DMS53 treated with DMSO at 0.1 percent for 48 hours (cell line): ENCODE results near the gene SLC6A18.
"Not testable (repeated sequence)": the region's sequence is repeated elsewhere in the genome, so short reads cannot be mapped to it uniquely, and the experiment has no call there.

ENCODE experiments used
- DNase-seq: peaks from one replicate; lab custom pipeline; 2025; ENCODE audit not compliant: unreplicated experiment; lab: John Stamatoyannopoulos, UW

SLC6A18 gene

DNA sequence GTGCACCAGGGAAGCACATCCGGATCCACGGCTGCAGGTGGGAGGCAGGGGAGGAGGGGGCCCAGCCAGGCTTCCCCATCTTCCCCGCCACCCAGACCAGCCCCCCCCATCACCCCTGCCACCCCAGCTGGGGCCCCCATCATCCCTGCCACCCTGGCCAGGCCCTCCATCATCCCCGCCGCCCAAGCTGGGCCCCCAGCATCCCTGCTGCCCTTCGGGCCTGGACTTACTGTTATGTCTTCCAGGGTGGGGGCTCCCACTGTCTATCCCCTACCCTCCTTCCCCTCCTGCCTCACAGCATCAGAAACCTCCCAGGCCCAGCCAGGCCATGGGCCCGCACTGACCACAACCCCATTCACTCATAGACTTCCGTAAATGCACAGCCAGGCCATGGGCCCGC is 27.5 kb downstream of the SLC6A18 start:
- no peak for DNase-seq

DNA sequence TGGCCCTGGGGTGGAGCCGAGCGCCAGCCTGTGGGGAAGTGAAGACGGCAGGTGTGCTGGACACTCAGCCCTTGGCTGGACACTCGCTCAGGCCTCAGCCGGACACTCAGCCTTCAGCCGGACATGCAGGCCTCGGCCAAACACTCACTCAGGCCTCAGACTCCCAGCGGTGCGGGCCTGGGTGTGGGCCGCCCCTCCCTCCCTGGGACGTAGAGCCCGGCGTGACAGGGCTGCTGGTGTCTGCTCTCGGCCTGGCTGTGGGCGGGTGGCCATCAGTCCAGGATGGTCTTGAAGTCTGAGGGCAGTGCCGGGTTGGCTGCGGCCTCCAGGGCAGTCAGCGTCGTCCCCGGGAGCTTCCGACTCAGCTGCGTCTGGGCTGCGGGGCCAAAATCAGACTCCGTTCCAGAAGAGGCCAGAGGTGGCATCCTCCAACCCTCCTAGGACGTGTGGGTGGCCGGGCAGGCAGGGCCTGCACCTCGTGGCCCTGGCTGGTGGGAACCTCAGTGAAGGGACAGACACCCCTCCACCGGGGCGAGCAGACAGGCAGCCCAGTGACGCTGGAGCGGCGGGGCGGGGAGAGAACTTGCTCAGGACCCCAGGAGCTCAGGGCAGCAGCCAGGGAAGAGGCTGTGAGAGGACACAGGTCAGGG is 28.4 kb downstream of the SLC6A18 start:
- no peak for DNase-seq

DNA sequence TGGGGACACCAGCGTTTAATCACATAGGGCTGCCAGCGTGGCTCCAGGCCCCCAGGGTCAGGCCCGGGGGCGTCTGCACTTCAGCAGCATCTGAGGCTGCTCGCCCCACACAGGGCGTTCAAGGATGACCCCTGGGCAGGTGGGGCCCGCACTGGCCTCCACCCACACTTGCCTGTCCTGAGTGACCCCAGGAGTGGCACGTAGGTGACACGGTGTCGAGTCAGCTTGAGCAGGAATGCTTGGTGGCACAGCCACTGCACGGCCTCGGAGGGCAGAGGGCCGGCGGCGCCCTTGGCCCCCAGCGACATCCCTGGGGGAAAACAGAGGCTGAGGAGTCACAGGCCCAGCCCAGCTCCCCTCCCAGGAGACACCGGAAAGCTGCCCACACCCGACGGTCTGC is 29.0 kb downstream of the SLC6A18 start:
- DNase-seq = no peak

DNA sequence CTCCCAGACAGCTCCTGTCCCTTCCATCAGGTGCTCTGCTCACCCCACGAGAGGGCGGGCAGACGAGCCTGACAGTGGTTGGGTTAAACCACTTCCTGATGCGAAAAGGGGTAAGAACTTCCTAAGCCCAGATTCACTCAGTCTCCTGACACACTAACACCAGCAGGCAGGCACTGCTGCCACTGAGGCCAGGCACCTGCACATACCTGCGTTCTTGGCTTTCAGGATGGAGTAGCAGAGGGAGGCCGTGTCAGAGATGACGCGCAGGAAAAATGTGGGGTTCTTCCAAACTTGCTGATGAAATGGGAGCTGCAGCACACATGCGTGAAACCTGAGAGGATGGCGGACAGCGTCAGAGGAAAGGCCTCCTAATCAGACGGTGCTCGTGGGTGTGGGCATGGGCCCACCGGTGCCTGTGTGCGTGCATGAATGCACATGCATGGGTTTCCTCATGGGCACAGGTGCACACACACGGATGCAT is 29.9 kb downstream of the SLC6A18 start:
- DNase-seq = no peak

DNA sequence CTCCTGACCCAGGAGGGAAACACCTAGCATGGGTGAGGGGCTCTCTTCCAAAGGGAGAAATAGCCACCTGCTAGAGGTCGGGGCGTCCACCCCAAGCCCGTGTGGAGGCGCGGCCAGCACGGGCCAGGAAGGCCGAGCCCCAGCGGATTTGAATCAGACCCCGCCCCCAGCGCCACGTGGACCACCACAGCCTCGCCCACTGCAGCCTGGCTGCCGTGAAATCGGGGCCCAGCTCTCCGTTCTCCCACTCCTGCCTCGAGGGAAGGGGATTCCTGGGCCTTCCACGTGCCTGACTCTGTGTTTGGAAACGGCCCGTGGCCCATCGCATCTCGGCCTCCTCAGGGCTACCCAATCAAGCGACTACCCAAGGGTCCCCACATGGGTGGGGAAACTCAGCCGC is 31.6 kb downstream of the SLC6A18 start:
- DNase-seq = no peak

DNA sequence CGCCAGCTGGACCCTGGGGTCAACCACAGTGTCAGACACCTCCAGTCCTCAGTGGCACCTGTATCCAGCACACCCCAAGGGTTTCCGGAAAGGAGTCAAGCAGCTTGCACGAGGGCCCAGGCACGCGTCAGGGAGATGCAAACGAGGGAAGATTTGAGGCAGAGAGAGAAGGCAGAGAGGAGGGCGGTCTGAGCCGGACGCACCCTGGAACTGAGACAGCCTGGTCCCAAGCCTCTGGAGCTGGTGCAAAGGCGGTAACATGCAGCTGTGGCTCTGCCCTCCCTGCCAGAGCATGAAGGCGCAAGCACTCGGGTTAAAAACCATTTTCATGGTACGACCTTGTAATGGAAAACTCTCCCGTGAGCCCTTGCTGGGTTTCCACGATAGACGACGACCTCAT is 32.2 kb downstream of the SLC6A18 start:
- no peak for DNase-seq

DNA sequence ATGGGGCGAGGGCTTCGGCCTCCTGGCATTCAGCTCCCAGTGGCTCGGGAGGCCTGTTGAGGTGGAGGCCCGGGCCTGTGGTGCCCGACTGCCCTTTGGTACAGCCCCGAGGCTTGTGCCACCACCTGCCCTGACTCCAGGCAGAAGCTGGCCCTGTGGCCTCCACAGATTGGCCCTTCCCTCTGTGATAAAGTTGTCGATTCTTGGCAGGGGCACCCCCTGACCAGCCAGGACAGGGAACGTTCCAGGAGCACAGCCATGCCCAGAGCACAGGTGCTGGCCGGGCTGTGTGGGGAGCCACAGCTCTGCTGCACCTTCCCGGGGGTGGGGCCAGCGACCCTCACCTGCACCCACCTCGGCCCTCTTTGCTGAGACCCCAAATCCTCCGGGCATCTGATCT is 32.7 kb downstream of the SLC6A18 start:
- DNase-seq = no peak

DNA sequence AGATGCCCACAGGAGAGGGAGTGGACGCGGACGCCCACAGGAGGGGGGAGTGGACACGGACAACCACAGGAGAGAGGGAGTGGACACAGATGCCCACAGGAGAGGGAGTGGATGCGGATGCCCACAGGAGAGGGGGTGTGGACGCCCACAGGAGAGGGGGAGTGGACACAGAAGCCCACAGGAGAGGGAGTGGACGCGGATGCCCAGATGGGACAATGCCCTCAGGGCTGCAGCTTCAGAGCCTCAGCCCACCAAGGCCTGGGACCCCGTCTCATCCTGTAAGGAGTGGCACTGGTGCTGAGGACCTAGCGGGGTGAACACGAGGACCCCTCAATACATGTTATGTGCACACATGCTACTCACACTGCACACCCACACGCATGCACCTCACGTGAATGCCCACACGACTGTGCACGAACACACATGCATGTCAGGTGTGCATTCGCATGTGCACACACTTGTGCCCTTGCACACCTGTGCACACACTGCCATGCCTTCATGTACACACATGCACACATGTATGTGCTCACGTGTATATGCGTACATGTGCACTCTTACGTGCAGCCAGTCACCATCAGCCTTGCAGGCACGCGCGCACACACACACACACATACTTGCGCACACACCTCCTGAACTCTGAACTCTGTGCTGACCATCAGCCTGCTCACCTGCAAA is 34.8 kb downstream of the SLC6A18 start:
- no peak for DNase-seq

DNA sequence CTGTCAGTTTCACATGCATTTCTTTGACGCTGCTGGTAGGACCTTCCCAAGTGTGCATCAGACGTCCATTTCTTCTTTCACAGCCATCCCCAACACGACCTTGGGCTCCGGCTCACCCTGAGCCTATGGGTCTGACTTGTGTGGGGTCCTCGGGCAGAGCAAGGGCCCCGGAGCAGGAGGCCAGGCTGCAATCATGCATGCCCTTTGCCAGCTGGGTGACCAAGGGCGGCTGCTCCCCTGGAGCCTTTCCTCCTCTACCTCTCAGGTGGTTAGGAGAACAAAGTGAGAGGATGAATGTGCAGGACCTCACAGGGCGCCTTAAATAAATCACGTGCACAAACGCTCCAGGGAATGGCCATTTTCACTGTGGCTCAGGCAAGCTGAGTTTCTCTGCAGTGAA is 36.5 kb downstream of the SLC6A18 start:
- DNase-seq = no peak

DNA sequence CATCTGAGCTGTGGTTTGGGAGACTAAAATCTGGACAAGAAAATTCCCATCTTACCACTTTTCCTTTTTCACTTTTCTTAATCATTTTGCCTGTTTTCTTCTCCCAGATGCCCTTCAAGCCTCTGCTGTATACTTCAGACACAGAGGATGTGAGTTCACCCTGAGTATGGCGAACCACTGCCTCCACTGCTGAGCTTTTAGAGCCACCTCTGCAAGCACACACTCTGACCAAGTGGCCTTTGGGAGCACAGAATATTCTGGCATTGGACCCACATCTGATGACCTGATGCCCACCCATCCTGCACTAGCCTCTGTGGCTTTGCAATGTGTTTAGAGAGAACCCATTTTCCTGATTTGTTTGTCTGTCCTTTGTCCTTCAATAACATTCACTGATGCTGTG is 37.2 kb downstream of the SLC6A18 start:
- DNase-seq = no peak

DNA sequence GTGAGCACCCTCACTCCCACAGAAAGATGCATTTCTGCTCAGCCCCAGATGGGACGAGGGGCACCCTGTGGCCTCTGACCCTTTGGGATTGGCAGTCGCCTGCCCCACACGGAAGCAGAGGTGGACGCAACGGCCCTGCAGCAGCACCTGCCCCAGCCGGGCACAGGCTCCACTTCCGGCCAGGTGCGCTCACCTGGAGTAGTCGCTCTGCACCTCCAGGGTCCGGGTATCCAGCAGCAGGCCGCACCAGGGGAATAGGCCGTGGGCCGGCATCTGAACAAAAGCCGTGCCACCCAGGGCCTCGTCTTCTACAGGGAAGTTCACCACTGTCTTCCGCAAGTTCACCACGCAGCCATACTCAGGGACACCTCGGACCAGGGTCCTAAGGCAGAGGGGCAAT is 39.0 kb downstream of the SLC6A18 start:
- no peak for DNase-seq

DNA sequence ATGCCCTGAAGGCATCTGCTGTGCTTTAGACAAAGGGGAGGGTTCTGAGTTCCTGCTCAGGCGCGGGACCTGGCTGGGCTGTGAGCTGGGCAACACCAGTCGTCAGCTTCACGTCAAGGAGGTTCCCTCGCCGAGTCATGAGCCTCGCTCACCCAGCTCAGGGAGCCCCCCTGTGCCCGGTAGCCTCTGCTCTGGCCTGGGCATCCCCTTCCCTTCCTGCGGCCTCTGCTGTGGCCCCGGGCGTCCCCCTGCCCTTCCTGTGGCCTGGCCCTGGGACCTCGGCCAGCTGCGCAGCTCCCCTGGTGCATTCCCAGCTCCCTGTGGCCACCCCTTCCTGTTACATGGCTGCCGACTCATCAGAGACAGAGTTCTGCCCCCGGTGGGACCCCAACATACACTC is 39.8 kb downstream of the SLC6A18 start:
- DNase-seq = no peak

DNA sequence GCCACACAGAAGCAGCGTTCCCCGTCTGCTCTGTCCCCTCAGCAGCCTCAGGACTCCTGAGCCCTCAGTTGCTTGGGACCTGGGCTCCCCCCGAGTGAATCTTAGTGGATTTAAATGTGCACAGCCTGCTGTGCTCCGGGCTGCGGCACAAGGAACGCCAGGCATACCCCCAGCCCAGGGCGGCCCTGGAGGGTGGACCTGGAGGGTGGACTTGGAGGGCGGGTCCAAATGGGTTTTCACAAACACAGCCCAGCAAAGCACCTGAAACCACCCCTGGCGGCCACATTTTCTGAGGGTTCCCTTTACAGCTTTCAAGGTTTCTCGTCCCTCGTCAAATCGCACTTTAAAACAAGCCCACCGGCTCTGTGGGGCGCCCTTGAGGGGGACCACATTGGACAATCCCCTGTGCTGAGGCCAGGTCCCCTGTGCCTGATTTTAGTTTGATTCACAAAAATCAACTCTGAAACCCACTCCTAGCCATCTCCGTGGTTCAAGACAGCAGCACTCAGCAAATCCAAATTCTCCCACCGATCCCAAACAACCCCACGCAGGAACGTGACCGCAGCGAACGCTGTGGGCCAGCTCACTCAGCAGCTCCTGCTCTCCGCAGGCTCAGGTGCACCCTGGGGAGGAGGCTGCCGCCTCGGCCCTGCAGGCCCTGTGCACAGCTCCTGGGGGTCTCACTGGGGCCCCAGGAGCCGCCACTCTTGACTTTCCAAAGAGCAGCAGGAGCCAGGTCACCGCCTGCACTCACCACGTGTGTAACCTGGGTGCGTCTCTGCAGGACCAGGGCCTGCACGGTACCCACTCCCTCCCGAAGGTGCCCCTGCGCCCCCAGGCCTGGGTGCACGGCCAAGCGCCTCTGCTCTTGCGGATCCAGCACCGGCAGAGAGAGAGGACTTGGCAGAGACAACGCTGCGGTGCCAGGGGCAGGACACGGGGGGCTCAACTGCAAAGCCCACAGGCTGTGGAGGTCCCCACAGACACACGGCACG is 40.6 kb downstream of the SLC6A18 start:
- DNase-seq = no peak

DNA sequence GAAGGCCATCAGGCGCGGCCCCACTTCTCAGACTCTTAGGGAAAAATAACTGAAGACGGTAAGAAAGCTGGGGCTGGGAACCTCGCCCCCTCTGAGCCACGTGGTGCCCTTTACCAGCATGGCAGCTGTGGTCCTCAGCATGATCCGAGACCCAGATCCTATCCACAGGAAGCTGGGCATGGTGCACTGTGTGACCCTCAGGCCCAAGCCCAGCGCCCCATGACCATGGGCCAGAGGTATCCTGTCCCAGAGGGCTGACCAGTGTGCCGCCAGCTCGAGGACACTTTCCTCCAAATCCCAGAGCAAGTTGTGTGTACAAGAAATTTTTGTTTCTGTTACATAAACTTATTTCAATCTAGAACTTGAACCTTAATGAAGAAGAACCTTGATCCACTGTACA is 41.6 kb downstream of the SLC6A18 start:
- DNase-seq = no peak

DNA sequence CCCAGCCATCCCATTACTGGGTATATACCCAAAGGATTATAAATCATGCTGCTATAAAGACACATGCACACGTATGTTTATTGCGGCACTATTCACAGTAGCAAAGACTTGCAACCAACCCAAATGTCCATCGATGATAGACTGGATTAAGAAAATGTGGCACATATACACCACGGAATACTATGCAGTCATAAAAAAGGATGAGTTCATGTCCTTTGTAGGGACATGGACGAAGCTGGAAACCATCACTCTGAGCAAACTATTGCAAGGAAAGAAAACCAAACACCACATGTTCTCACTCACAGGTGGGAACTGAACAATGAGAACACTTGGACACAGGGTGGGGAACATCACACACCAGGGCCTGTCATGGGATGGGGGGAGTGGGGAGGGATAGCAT is 42.3 kb downstream of the SLC6A18 start:
- not testable (repeated sequence) for DNase-seq

DNA sequence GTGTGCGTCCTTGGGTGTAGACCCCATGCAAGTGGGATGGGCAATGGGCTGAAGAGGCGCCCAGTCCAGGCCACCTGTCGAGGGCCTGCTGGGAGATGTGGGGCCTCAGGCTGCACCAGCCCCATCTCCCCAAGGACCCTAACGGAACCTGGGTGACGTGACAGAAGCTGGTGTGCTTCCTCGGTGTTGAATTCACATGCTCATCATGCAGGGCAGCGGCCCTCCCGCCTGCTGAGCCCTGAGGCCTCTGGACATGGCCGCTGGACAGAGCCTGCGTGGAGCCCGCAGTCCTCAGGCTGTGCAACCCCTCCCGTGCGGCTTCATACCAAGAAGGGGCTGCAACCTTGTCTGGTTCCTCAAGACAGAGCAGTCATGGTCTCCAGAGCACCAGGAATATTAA is 42.9 kb downstream of the SLC6A18 start:
- DNase-seq = no peak

DNA sequence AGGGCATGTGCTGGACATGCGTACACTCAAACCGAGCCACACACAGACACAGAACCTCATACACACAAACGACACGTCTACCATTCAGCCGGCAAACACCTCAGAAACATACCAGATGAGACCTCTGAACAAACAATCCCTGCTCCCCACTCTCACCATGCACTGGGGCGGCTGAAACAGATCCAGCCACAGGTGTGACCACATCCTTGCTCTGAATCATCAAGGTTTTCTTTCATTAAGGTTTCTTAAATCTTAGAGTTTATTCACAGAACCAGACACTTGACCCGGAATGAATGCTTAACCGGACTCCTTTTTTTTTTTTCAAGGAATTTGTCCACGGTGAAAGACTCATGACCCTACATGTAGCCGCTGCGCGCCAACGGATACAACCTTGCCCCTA is 43.5 kb downstream of the SLC6A18 start:
- DNase-seq = no peak

DNA sequence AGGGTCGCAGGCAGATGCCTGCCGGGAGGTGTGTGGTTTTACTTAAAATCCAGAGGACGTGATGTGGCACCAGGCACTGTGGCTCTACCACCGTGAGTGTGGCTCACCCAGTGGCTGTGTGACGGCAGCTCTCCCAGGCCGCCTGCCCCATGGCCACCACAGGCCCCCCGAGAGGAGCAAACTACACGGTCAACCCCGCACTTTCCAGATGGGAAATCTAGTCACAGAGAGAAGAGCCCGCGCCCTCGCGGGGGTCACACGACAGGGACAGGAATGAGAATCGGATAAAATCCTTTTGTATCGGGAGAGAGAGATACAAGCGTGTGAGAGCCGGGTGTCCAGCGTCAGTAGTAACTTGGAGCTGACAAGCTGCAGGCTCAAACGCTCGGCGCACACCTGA is 45.2 kb downstream of the SLC6A18 start:
- no peak for DNase-seq

DNA sequence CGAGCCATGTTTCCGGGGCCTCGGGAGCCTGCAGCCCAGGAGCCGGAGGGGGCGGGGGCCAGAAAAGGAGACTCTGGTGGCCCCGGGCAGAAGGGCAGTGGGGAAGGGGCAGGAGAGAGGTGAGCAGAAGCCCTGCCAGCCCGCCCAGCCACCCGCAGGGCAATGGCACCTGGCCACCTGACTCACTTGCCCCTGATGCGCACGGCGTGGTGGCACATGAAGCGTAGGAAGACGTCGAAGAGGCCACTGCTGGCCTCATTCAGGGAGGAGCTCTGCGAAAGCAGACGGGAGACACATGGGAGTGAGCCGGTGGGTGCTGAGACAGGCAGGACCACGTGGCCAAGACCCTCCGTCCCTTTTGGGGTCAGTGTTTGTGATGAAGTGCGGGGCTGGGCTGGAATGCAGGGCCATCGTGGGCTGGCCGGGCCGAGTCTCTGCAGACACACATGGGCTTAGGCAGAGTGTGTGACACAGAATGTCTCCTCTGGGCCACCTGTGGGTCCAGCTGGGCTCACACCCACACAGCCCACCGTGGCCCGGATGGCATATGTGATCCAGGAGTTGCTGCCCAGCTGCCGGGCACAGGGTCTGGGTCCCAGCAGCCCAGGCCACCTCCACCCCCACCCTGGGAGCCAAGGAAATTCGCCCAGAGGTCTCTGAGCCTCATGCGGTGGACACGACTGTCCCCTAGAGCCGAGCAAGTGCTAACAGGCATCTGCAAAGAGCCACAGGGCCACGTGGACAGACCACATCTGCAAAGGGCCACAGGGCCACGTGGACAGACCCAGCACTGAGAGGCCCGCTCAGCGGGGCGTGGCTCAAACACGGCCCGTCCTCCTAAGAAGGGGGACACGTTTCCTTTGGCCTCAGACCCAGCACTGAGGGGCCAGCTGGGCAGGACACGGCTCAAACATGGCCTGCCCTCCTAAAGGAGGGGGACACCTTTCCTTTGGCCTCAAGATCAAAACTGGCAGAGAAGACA is 46.0 kb downstream of the SLC6A18 start:
- DNase-seq = no peak

DNA sequence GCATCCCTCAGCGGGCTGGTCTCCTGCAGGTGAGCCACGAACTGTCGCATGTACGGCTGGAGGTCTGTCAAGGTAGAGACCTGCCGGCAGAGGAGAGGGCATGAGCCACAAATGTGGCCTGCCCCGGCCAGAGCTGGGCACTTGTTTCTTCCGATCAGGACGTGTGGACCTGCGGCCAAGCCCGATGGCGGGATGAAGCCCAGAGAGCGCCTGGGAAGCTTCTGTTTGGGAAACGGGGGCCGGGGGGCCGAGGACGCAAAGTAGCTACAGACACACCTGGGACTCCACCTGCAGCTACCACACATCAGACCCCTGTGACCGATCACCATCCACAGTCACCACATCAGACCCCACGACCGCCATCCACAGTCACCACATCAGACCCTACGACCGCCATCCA is 47.0 kb downstream of the SLC6A18 start:
- no peak for DNase-seq

DNA sequence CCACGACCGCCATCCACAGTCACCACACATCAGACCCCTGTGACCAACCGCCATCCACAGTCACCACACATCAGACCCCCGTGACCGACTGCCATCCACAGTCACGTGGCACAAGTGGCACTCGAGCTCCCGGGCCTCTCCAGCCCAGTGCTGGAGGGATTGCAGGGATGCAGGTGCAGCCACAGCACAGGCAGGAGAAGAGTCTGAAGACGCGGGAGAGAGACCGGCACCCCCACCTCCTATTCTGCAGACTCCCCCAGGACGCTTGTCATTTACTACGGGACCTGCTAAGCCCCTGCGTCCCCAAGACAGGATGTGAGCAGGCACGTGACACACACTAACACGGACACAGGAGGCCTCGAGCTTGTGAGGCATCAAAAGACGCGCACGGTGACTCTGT is 48.6 kb downstream of the SLC6A18 start:
- no peak for DNase-seq
